ENCODE results near the gene MAPKAP1.
"Not testable (repeated sequence)": the region's sequence is repeated elsewhere in the genome, so short reads cannot be mapped to it uniquely, and the experiment has no call there.

MAPKAP1 gene

GRCh38 chr9:125726456-125727132 lies 19.6 kb upstream of the MAPKAP1 start:
- no peak for DNase-seq

GRCh38 chr9:125707472-125707804 lies 430 bp upstream of the MAPKAP1 start:
- no peak for DNase-seq

DNA sequence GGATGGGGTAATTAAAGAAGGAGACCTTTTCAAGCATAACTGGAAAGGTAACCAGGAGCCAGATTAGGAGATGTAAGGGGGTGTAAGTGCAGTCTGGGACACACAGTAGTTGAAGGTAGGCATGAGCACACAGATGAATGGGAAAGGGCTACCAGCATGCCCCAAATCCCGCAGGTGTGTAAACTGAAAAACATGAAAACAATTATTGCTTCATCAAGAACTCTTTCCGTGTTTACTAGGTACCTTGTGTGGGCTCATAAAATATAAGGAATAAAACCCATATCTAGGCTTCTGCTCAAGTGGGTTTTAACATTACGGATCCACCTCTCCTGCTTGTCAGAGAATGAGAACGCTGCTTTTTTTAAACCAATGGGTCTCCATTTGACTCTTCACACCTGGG lies 1.1 kb downstream of the MAPKAP1 start:
- DNase-seq: no peak

DNA sequence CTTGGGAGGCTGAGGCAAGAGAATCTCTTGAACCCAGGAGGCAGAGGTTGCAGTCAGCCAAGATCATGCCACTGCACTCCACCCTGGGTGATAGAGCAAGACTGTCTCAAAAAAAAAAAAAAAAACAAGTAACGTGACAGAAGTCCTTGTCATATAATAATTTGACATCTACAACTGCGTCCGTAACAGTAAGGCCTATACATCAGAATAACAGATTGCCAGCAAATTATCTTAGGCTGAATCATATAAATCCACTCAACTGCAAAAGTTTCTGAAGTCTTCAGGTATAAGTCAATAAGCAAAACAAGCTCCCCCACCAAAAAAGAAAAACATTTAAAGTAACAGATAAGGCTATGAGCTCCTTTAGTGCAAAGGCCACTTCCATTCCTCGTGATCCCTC lies 3.3 kb downstream of the MAPKAP1 start:
- DNase-seq: no peak

GRCh38 chr9:125701351-125701750 lies 5.7 kb downstream of the MAPKAP1 start:
- no peak for DNase-seq

- DNase-seq: no peak
These were observed 6.2 kb downstream of the MAPKAP1 start for GRCh38 chr9:125700791-125701190.

DNA sequence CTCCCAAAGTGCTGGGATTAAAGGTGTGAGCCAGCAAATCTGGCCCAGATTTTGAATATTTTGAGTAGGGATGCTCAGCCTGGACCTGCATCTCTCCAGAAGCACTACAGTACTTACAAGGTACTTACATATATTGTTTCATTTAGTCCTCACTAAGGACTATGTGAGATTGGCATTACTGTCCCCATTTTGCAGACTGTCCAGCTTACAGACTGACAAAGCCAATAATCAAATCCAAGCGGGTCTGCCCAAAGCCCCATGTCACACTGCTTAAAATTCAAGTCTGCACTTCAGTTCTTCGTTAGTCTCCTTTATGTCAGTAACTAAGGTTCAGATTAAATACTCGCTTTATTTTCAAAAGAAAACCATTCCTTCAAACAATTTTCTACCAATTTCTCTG lies 7.1 kb downstream of the MAPKAP1 start:
- no peak for DNase-seq

DNA sequence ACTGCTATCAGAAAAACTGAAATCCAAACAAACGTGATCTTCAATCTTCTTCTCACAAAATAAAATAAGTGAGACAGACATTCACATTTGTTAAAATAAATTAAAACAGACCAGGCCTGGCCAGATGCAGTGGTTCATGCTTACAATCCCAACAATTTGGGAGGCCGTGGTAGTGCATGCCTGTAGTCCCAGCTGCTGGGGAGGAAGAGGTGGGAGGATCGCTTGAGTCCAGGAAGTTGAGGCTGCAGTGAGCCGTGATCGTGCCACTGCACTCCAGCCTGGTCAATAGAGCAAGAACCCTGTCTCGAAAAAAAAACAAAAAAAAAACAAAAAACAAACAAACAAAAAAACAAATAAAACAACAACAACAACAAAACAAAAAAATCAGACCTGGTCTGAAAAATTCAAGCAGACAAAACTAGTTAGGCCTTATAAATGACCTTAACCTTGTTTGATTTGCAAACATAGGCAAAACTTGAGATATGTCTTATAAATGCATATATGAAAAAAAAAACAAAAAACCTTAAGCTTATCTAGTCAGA lies 10.8 kb downstream of the MAPKAP1 start:
- no peak for DNase-seq

DNA sequence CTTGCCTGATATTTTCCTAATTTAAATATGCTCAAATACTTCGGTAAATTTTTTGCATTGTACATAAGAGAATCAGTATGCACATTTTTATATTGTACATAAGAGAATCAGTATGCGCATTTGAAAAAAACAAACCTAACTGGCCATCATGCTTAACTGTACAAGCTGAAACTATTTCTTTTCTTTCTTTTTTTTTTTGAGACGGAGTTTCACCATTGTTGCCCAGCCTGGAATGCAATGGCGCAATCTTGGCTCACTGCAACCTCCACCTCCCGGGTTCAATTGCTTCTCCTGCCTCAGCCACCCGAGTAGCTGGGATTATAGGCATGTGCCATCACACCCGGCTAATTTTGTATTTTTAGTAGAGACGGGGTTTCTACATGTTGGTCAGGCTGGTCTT lies 11.5 kb downstream of the MAPKAP1 start:
- DNase-seq: not testable (repeated sequence)

DNA sequence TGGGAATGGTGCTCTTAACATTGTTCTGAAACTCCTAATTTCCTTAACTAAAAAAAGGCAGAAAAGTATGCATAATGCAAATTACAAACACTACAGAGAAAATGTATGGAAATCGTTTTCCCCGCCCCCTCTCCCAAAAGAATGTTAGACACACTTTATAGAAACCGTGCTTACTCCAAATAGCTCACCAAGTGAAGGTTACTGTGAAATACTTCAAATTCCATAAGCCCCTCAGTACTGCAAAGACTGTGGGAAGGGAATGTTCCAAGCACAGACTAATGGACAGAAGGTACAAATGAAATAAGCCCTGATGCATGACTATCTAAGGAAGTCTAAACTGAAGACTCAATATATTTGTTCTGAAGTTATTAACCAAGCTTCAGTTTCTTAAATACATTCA lies 12.5 kb downstream of the MAPKAP1 start:
- DNase-seq: no peak

DNA sequence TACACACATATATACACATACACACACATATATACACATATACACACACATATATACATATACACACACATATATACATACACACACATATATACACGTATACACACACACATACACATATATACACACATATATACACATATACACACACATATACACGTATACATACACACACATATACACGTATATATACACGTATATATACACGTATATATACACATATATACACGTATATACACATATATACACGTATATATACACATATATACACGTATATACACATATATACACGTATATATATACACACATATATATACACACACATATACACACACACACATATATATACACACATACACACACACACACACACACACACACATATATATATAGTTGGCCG lies 13.5 kb downstream of the MAPKAP1 start:
- DNase-seq: not testable (repeated sequence)

DNA sequence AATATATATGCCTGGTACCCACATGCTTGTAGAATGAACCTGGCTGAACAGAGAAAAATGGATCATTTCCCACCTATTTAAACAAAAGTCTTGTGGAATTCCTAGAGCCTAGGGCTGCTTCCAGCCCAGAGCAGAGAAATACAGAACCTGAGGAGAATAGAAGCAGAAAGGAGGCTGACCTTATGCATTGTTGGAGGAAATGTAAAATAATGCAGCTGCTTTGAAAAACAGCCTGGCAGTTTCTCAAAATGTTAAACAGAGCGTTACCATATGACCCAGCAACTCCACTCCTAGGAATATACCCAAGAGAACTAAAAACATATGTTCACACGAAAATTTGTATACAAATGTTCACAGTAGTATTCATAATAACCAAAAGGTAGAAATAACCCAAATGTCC lies 15.1 kb downstream of the MAPKAP1 start:
- no peak for DNase-seq

- DNase-seq: no peak
These were observed 16.3 kb downstream of the MAPKAP1 start for GRCh38 chr9:125690679-125691078.

- DNase-seq: no peak
These were observed 19.7 kb downstream of the MAPKAP1 start for GRCh38 chr9:125687163-125687863.

DNA sequence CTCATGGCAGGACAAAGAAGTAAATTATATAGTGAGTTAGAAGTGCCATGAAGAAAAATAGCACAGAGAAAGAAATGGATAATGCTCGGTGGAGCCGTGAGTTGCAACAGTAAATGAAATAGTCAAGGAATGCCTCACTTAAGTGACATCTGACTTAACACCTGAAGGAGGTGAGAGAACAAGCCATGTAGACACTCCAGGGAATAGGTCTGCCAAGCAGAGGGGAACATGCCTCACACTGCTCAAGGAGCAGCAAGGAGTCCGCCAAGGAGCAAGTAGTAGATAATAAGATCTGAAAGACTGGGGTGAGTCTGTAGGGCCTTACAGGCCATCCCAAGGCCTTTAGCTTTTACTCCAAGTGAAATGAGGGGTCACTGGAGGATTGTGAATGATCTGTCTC lies 21.8 kb downstream of the MAPKAP1 start:
- DNase-seq: no peak

DNA sequence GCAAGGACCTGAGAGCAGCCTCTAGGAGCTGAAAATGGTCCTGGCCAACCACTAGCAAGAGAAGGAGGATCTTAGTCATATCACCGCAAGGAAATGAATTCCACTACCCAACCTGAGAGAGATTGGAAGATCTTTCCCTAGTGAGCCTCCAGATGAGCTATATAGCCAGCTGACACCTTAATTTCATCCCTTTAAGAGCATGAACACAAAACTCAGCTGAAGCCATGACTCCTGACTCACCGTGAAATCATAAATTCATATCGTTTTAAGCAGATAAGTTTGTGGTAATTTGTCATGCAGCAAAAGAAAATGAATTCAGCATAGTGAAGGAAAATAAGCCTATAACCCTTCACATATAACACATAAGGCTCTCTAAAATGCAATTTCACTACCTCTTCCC lies 23.5 kb downstream of the MAPKAP1 start:
- DNase-seq: no peak

DNA sequence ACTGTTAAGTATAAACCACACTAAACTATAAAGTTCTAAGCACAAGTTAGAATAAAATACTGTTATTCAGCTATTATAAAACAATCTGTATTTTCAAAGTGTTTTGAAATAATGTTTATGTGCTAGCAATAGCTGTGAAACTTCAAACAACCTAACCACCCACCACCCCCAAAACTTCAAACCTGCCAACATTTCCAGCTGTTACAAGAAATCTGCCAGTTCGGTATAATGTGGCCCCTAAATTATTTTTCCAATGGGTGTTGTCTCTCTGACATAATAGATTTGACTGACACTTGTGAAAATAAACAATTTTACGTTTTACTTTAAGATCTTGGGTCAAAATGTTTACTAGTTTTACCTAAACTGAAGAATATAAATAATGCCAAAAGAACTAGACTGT lies 24.7 kb downstream of the MAPKAP1 start:
- no peak for DNase-seq

- DNase-seq: no peak
These were observed 25.4 kb downstream of the MAPKAP1 start for GRCh38 chr9:125681657-125682056.

DNA sequence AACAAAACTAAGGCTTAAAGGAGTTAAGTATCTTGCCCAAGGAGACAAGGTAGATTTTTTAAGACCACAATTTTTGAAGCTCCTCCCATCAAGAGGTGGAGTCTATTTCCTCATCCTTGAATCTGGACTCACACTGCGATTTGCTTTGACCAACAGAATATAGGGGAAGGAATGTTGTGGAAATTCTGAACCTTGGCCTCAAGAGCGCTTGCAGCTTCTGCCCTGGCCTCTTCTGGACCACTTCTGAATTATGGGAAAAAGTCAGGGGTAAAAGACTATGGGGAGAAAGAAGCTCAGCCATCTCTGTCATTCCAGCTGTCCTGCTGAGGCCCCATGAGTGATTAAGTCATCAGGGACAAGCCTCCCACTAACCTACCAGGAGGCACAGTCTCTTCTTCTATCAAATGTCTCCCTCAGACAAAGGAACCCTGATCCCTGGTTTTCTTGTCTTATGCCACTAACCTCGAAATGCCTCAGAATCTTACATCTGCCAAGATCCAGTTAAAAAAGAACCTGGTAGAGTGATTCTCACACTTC lies 25.9 kb downstream of the MAPKAP1 start:
- no peak for DNase-seq

DNA sequence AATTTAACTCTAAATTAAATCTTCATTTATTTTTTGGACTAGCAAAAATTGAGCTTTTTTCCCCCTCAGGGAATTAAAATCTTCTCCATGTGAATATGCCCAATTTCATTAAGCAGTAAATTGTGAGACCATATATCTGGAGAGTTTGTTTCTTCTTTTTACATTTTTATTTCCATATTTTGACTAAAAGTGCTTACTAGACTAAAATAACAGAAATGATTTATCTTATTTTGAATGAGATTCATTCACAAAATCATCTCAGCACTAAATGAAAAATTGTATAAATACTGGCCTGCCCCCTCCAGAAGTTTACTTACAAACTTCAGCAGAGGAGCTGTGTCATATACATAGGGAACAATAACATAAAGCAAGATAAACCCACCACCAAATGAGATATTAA lies 26.6 kb downstream of the MAPKAP1 start:
- no peak for DNase-seq

DNA sequence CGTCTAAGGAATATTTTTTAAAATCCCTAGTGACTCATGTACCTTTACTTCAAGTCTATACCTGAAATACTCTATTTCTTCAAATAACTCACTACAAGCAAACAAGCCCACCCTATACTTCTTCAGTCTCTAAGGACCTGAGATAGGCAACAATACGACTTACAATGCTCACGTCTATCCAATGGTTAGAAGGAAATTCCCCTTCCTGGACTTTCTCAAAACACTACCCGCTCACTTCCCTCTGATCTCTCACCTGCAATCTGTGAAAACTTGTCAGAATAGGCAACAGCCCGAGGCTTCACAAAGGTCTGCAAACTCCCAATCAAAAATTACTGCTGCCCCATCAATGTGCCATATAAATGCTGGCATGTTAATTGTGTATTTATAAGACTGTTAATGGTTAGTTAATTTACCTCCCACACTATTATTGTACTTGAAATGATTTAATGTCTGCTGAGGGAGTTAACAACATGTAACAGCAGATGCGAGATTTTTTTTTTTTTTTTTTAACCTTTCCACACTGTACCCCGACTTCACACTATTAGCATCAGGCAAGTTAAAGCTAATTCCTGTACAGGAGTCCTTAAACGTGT lies 27.3 kb downstream of the MAPKAP1 start:
- DNase-seq: no peak

DNA sequence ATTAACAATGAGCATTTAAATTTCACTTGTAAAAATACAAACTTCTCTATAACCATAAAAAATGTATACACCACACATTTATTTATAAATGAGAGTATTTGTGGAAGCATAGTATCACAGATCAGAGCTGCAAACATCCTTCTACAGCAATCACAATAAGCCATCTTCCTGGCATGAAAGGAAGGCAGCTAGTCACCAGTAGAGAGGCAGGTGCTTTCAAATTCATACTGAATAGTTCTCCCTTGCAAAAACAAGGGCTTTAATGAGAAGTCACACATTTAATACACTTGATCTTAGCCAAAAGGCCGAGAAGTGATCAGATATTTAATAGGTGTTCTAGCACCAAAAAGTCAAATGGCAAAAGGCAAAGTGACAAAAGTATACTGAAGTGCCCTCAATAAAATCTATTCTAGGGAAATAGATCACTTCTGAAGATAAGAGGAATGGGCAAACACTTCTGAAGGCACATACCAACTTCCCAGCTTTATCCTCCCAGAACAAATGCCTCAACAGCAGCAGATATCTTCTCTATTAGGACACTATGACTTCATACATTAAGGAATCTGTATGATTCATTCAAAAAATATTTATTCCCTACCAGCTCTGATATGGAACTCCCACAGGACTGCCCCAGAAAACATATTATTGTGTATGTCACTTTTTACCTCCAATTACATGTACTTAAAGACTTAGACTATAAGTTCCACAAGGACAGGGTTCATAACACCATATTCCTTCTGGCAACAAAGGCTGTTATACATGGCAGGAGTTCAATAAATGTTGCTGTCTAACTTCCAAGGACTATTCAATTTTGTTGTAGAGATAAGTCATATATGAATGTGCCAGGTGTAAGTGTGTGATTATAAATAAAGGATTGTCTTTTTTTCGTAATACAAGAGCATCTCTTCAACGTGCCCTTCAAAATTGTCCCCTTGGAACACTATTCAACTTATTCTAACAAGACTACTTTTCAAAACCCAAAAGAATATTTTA lies 31.7 kb downstream of the MAPKAP1 start:
- DNase-seq: no peak

- no peak for DNase-seq
These were observed 34.1 kb downstream of the MAPKAP1 start for GRCh38 chr9:125672876-125673275.

Data from bone marrow (tissue), 2 donors.